Sigmoid colon (tissue), 4 donors: Measurements from ENCODE around the gene SLA2.

ENCODE experiments used
- CTCF ChIP-seq, 4 experiments: fragments of 450-650 bp in 3 of 4; fragments of 200-600 bp in 1 of 4; IDR thresholded peaks; one replicate each; pipeline ENCODE4 v1.5.1; 2016 to 2019; ENCODE audit warnings: antibody characterized with exemption in 4 of 4, mild to moderate bottlenecking in 3 of 4, moderate library complexity in 2 of 4
- POLR2A ChIP-seq, 2 donors: fragments of 450-650 bp; IDR thresholded peaks; one replicate each; pipeline ENCODE4 v1.6.1; 2016; ENCODE audit warnings: antibody characterized with exemption in 2 of 2, mild to moderate bottlenecking in 2 of 2, moderate library complexity in 2 of 2
- POLR2AphosphoS5 ChIP-seq, 4 donors: sonication (generic); formaldehyde crosslinking; IDR thresholded peaks; one replicate each; pipeline ENCODE4 v1.6.1; 2017; ENCODE audit warnings: antibody characterized with exemption in 4 of 4

GRCh38 chr20:36634342-36634741, 11.7 kb downstream of the SLA2 start:
- TF ChIP-seq CTCF (IDR thresholded peaks at IDR 0.05) (no peak), POLR2A (IDR thresholded peaks at IDR 0.05) (no peak), POLR2AphosphoS5 (IDR thresholded peaks at IDR 0.05) (no peak)
